ENCODE data around the gene MAB21L4.

DNA sequence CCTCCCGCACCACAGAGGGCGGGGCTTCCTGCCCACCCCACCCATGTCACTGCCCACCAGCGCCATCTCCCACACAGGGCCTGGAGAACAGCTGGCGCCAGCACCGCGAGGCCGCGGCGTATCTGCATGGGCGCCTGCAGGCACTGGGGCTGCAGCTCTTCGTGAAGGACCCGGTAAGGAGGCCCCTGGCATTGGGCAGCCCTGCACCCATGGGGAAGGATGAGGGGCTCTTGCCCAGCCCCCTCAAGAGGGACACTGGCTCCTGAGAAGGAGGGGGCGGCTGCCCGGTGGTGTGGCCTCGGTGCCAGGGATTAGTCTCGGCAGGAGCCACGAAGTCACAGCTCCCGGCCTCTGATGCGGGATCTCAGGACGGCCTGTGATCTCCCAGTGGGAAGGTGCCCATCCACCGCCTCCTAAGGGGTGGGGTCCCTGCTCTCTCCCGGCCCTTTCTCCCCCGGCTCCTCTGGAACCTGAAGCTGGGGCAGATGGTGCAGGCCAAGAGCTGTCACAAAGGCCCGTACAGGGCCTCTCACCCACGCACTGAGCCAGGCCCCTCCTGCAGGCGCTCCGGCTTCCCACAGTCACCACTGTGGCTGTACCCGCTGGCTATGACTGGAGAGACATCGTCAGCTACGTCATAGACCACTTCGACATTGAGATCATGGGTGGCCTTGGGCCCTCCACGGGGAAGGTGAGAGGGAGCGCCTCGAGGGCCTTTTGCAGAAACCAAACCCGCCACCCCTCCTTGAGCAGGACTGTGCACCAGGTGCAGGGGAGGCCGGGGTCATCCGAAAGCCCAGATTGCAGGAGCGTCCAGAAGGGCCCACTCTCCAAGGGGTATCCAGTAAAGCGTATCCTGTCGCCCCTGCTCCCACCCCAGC lies 18.3 kb downstream of the MAB21L4 start:
- TF ChIP-seq MAFK (IDR thresholded peaks at IDR 0.05; ENCODE audit: partially characterized antibody) (no peak), ESRRA (IDR thresholded peaks at IDR 0.05; ENCODE audit: borderline replicate concordance, low read length) (no peak), RAD21 (conservative IDR thresholded peaks at IDR 0.05 in 1 of 2, IDR thresholded peaks at IDR 0.05 in 1 of 2) (no peak)

All from A549 (cell line).